Mesothelial cell of epicardium (in vitro differentiated cells): ENCODE measurements around the gene METTL15. TPM values are rescaled to one million over a fixed set of nuclear protein-coding genes. Genes with fewer than 3 reads are reported as not detected.

ENCODE experiments used
- DNase-seq, 2 experiments: peaks; one replicate each; pipeline ENCODE4 v3.0.0; 2021; ENCODE audit warnings: low spot score in 2 of 2; ENCODE audit not compliant: unreplicated experiment in 2 of 2
- H3K27ac Mint-ChIP-seq: 2 replicates; pipeline ENCODE4 v1.8.0; 2021; ENCODE audit warnings: mixed read lengths
- H3K27me3 Mint-ChIP-seq: 2 replicates; pipeline ENCODE4 v1.8.0; 2021; ENCODE audit warnings: low read depth, mixed read lengths
- H3K36me3 Mint-ChIP-seq: 2 replicates; pipeline ENCODE4 v1.8.0; 2021; ENCODE audit warnings: mixed read lengths
- H3K4me1 Mint-ChIP-seq: 2 replicates; pipeline ENCODE4 v1.8.0; 2021; ENCODE audit warnings: mixed read lengths
- H3K4me3 Mint-ChIP-seq: 2 replicates; pipeline ENCODE4 v1.8.0; 2021; ENCODE audit warnings: mild to moderate bottlenecking, moderate library complexity, mixed read lengths
- H3K9me3 Mint-ChIP-seq: 2 replicates; pipeline ENCODE4 v1.8.0; 2021; ENCODE audit warnings: mixed read lengths
- total RNA-seq: library from RNA; stranded (reverse); gene quantifications from 3 replicates; pipeline ENCODE4 v1.2.1, GENCODE V29; 2021
- TF ChIP-seq, protein P1 (sequence below): fragments of 200-600 bp; sonication (generic); IDR thresholded peaks from one replicate; pipeline ENCODE4 v1.5.0; 2021; ENCODE audit warnings: antibody characterized with exemption; ENCODE audit not compliant: unreplicated experiment

The METTL15 gene
- total RNA-seq, 1 donor from 2014 or later = 24.0 TPM

DNA sequence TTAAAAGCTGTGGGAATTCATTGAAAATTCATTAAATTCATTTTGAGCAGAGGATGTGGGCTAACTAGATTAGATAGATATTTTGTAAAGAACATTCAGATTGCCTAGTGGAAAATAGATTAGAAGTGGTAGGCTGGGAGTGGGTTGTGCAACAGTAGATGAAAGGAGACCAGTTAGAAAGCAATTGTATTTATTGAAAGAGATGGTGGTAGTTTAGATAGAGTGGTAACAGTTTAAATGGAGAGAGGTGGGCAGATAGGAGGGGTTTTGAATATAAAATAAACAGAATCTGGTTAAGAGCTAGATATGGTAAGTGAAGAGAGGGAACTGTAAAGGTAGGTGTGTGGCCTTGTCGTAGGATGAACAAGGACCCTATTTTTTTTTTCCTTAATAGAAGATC is 34.5 kb downstream of the METTL15 start:
- Mint-ChIP-seq H3K4me1 (peaks cover 6% of the 10 kb centered on the region), H3K27me3 (no peaks in the 10 kb centered on the region), H3K36me3 (peaks cover 43% of the 10 kb centered on the region), H3K9me3 (peaks cover 39% of the 10 kb centered on the region), H3K27ac (no peak overlapping the region), H3K4me3 (no peak overlapping the region)
- no peak for DNase-seq
- TF ChIP-seq, protein P1, sequence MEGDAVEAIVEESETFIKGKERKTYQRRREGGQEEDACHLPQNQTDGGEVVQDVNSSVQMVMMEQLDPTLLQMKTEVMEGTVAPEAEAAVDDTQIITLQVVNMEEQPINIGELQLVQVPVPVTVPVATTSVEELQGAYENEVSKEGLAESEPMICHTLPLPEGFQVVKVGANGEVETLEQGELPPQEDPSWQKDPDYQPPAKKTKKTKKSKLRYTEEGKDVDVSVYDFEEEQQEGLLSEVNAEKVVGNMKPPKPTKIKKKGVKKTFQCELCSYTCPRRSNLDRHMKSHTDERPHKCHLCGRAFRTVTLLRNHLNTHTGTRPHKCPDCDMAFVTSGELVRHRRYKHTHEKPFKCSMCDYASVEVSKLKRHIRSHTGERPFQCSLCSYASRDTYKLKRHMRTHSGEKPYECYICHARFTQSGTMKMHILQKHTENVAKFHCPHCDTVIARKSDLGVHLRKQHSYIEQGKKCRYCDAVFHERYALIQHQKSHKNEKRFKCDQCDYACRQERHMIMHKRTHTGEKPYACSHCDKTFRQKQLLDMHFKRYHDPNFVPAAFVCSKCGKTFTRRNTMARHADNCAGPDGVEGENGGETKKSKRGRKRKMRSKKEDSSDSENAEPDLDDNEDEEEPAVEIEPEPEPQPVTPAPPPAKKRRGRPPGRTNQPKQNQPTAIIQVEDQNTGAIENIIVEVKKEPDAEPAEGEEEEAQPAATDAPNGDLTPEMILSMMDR = no peak

DNA sequence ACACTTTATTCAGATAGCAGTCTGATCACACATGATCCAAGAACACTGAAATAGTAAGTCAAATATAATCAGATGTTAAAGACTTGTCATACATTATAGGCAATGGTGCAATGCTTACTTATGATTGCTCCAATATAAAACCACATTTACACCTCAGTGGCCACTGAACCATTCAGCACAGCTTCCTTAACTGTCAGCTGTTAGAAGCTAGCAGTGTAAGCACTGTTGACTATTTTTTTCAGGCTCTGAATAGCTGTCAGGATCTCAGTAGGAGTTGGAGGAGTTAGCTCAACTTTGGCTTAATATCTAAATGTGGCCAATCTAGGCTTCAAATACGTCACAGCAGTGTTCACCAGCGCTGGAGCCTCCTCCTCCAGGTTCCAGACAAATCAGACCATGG is 36.6 kb downstream of the METTL15 start:
- no peak overlapping the region for H3K4me3 Mint-ChIP-seq
- DNase-seq = no peak
- H3K27ac Mint-ChIP-seq = no peak overlapping the region
- TF ChIP-seq, protein P1 = no peak
- H3K36me3 Mint-ChIP-seq = peaks cover 25% of the 10 kb centered on the region
- peaks cover 22% of the 10 kb centered on the region for H3K9me3 Mint-ChIP-seq
- peaks cover 6% of the 10 kb centered on the region for H3K4me1 Mint-ChIP-seq
- no peaks in the 10 kb centered on the region for H3K27me3 Mint-ChIP-seq

DNA sequence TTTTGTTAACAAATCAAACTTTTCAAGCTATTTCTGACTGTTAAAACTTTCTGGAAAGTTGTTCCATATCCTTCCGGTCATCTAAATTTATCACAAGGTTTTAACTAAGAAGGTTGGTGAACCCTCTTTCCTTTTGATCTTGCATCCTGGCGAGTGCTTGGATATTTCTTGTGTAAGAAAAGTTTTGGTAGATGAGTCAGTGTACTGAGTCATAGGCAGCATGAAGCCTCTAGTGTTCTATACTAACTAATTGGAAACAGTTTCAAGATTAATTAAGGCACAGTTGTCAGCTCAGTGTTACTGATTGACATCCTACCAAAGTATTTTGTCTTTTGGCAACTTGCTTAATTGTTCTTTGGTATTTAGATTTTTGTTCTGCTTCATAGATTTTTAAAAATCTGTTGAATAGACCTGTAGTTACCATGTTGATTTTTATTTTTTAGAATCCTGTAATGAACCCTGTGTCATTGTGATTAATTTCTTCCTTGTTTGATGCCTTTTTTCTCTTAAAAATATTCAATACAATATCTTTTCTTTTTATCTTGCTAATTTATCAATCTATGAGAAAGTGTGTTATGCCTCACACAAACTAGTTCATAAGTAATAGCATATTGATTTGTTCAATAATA is 38.0 kb downstream of the METTL15 start:
- Mint-ChIP-seq H3K36me3 (peaks cover 12% of the 10 kb centered on the region), H3K4me3 (no peak overlapping the region), H3K27me3 (no peaks in the 10 kb centered on the region), H3K27ac (no peak overlapping the region), H3K9me3 (peaks cover 12% of the 10 kb centered on the region), H3K4me1 (peaks cover 9% of the 10 kb centered on the region)
- TF ChIP-seq, protein P1 = no peak
- DNase-seq = no peak

DNA sequence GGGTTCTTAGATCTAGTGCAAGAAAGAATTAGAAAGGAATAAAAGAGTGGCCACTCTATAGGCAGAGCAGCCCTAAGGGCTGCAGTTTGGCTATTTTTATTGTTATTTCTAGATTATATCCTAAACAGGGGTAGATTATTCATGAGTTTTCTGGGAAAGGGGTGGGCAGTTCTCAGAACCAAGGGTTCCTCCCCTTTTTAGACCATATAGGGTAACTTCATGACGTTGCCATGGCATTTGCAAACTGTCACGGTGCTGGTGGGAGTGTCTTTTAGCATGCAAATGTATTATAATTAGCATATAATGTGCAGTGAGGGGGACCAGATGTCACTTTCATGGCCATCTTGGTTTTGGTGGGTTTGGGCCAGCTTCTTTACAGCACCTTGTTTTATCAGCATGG is 44.6 kb downstream of the METTL15 start:
- TF ChIP-seq, protein P1 = no peak
- no peak for DNase-seq
- H3K9me3 Mint-ChIP-seq = peaks cover 4% of the 10 kb centered on the region
- H3K36me3 Mint-ChIP-seq = peaks cover 10% of the 10 kb centered on the region
- no peak overlapping the region for H3K4me3 Mint-ChIP-seq
- H3K4me1 Mint-ChIP-seq = peaks cover 3% of the 10 kb centered on the region
- no peak overlapping the region for H3K27ac Mint-ChIP-seq
- H3K27me3 Mint-ChIP-seq = no peaks in the 10 kb centered on the region

DNA sequence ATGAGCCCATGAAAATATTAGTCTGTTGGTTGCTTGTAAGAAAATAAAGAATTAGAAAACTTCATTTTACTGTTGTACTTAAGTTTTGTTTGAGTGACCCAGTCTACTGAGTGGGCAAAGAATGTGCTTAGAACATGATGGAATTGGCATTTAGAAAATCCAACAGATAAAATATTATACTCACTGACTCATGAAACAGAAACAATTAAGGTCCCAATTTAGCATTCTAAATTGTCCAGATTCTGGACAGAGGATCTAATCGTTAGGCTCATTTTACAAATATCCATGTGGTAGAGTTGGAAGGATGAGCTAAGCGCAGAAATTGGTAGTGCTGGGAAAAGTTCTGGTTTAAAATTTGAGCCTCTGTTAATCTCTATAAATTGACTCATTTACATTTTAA is 45.4 kb downstream of the METTL15 start:
- peaks cover 19% of the 10 kb centered on the region for H3K36me3 Mint-ChIP-seq
- no peak for DNase-seq
- TF ChIP-seq, protein P1 = no peak
- H3K4me1 Mint-ChIP-seq = peaks cover 3% of the 10 kb centered on the region
- H3K27me3 Mint-ChIP-seq = no peaks in the 10 kb centered on the region
- no peak overlapping the region for H3K27ac Mint-ChIP-seq
- H3K9me3 Mint-ChIP-seq = peaks cover 9% of the 10 kb centered on the region
- no peak overlapping the region for H3K4me3 Mint-ChIP-seq

DNA sequence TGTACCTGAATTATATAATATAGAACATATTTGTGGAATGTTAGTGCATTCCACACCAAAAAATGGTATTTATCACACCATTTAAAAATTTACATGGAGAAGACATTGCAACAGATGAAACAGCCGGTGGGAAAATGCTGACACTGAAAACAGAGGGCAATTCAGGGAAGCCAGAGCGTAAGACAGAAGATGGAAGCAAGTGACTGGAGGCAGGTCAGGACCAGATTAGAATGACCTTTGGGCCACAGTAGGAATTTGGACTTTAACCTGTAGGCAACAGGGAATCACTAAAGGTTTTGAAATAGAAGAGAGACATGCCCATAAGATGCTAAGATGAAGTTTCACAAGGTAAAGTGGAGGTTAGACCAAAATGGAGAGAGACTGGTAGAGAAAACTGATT is 60.5 kb downstream of the METTL15 start:
- Mint-ChIP-seq H3K4me1 (no peaks in the 10 kb centered on the region), H3K36me3 (peaks cover 39% of the 10 kb centered on the region), H3K4me3 (no peak overlapping the region), H3K27me3 (no peaks in the 10 kb centered on the region), H3K27ac (no peak overlapping the region), H3K9me3 (peaks cover 21% of the 10 kb centered on the region)
- TF ChIP-seq, protein P1 = no peak
- no peak for DNase-seq
